Uterus (tissue), 4 donors: ENCODE results near the gene ADPRHL1. TPM values are rescaled to one million over a fixed set of nuclear protein-coding genes. Genes with fewer than 3 reads are reported as not detected.

Experiments
- DNase-seq, 2 donors: peaks; one replicate each; pipeline ENCODE4 v3.0.0-alpha.2; 2019 to 2020
- H3K27ac ChIP-seq, 2 donors: fragments of 200-600 bp; sonication (generic); 1 replicate in 1 of 2; 2 replicates in 1 of 2; pipeline ENCODE4 v1.5.1; 2016 to 2018
- H3K27me3 ChIP-seq, 2 donors: fragments of 200-600 bp; sonication (generic); one replicate each; pipeline ENCODE4 v1.5.1; 2018 to 2019; ENCODE audit warnings: control low read depth in 1 of 2
- H3K36me3 ChIP-seq, 2 donors: fragments of 200-600 bp; sonication (generic); one replicate each; pipeline ENCODE4 v1.5.1; 2019; ENCODE audit warnings: control low read depth in 1 of 2
- H3K4me1 ChIP-seq, 2 donors: fragments of 200-600 bp; sonication (generic); one replicate each; pipeline ENCODE4 v1.5.1; 2018 to 2019; ENCODE audit warnings: control low read depth in 1 of 2
- H3K4me3 ChIP-seq, 2 donors: fragments of 200-600 bp; sonication (generic); 1 replicate in 1 of 2; 2 replicates in 1 of 2; pipeline ENCODE4 v1.5.1; 2018 to 2019; ENCODE audit warnings: mild to moderate bottlenecking in 1 of 2
- H3K9me3 ChIP-seq, 2 donors: fragments of 200-600 bp; sonication (generic); one replicate each; pipeline ENCODE4 v1.5.1; 2019; ENCODE audit warnings: control low read depth in 1 of 2
- POLR2A ChIP-seq, 2 donors: fragments of 450-650 bp; IDR thresholded peaks; one replicate each; pipeline ENCODE4 v1.6.1; 2016; ENCODE audit warnings: antibody characterized with exemption in 2 of 2, mild to moderate bottlenecking in 1 of 2, moderate library complexity in 1 of 2
- intact Hi-C: fragments of 100-400 bp; cut with DNase I; formaldehyde crosslinking; loops from one replicate; pipeline ENCODE4 v1.15.1; 2023; ENCODE audit warnings: low total_unique reads
- total RNA-seq, 4 donors: library from RNA; depleted of rRNA in 3 of 4; stranded (reverse); fragments of >200 nt in 3 of 4; gene quantifications; one replicate each; pipeline versions ENCODE4 v1.1.0 to v1.2.4, GENCODE V29; 2014 to 2023
- TF ChIP-seq, protein P1 (sequence below), 4 experiments: fragments of 200-600 bp in 2 of 4; fragments of 450-650 bp in 2 of 4; sonication (generic) in 2 of 4; IDR thresholded peaks; one replicate each; pipeline ENCODE4 v1.5.1; 2016 to 2019; ENCODE audit warnings: antibody characterized with exemption in 4 of 4, mild to moderate bottlenecking in 2 of 4, moderate library complexity in 1 of 4
- donor health status: DM: yes; HTN: yes; CAD: no.

The ADPRHL1 gene
- total RNA-seq, 4 donors from 2014 or later: 1.6 to 3.3 TPM; not detected in 2

DNA sequence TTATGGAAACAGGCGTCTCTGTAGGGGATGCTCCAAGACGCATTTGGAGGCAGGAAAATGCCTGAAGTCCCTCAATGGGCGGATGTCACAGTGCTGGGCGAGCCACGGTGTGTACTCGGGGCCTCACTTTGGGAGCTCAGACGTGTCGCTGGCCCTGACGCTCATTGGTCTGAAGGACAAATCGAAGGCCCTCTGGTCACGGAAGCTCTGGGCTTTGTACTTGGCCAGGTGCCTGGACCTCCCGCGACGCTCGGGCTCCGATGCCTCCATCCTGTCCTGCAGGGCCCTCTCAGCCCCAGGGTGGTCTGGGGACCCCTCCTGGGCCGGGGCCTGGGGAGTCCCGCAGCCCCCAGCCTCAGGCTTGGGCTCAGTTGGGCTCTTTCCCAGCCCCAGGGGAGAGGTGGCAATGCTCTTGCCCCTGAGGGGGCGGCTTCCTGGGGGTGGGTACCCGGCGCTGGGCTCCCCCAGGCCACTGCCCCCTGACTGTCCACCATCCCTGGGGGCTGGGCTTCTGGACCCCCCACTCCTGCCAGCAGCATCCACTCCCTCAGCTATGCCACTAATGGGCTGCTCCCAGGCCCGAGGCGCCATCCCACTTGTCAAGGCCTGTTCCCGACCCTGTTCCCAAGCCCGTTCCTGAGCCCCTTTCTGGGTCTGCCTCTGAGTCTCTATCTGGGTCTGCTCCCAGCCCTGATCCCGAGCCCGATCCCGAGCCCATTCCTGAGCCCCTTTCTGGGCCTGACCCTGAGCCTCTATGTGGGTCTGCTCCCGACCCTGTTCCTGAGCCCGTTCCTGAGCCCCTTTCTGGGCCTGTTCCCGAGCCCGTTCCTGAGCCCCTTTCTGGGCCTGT lies 49.8 kb downstream of the ADPRHL1 start:
- intact Hi-C loops: no loop called here

DNA sequence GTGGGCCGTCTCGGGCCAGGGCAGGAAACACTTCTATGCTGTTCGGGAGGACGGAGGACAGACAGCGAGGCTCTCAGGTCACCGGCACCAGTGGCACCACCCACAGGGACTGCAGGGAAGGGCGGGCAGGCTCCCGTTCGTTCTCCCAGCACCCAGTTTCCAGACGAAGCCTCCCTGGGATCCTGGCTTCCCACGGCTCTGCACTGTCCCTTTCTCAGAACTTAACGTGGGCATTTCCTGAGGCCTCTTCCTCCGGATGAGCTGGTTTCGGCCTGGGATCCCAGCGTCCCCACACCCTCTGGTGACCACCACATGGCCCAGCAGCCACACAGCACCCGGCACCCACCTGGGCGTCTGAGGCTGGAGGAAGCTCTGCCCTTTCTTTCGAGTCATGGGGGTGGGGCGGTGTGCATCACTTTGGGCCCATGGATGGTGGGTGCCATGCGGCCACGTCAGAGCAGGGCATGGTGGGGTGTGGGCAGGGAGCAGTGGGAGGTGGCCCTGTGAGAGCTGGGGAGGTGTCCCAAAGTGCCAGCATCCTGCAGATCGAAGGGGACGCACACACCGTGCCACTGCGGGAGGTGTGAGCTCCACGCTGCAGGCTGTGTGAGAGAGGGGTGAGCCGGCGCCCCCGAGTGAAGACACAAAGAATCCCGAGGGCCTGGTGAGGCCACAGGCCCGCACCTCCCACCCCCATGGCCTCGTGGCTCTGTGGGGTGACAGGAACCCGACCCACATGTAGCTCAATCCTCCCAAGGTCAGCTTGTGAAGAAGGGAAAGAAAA lies 50.6 kb downstream of the ADPRHL1 start:
- TF ChIP-seq POLR2A (IDR thresholded peaks at IDR 0.05): no peak
- TF ChIP-seq, protein P1, sequence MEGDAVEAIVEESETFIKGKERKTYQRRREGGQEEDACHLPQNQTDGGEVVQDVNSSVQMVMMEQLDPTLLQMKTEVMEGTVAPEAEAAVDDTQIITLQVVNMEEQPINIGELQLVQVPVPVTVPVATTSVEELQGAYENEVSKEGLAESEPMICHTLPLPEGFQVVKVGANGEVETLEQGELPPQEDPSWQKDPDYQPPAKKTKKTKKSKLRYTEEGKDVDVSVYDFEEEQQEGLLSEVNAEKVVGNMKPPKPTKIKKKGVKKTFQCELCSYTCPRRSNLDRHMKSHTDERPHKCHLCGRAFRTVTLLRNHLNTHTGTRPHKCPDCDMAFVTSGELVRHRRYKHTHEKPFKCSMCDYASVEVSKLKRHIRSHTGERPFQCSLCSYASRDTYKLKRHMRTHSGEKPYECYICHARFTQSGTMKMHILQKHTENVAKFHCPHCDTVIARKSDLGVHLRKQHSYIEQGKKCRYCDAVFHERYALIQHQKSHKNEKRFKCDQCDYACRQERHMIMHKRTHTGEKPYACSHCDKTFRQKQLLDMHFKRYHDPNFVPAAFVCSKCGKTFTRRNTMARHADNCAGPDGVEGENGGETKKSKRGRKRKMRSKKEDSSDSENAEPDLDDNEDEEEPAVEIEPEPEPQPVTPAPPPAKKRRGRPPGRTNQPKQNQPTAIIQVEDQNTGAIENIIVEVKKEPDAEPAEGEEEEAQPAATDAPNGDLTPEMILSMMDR (IDR thresholded peaks at IDR 0.05): no peak
- no peaks in the 10 kb centered on the region for H3K36me3 ChIP-seq
- DNase-seq: no peak
- intact Hi-C loops: no loop called here
- no peak overlapping the region for H3K27ac ChIP-seq
- H3K27me3 ChIP-seq: no peaks in the 10 kb centered on the region
- H3K9me3 ChIP-seq: no peaks in the 10 kb centered on the region
- H3K4me3 ChIP-seq: no peak overlapping the region
- H3K4me1 ChIP-seq: no peaks in the 10 kb centered on the region

More for the DNA sequence above, 49.8 kb downstream of the ADPRHL1 start:
- DNase-seq: no peak
- Histone ChIP-seq H3K36me3 (no peaks in the 10 kb centered on the region), H3K9me3 (no peaks in the 10 kb centered on the region), H3K27ac (no peak overlapping the region), H3K4me3 (no peak overlapping the region), H3K4me1 (no peaks in the 10 kb centered on the region), H3K27me3 (no peaks in the 10 kb centered on the region)
- TF ChIP-seq, protein P1 (IDR thresholded peaks at IDR 0.05): no peak
- TF ChIP-seq POLR2A (IDR thresholded peaks at IDR 0.05): no peak

DNA sequence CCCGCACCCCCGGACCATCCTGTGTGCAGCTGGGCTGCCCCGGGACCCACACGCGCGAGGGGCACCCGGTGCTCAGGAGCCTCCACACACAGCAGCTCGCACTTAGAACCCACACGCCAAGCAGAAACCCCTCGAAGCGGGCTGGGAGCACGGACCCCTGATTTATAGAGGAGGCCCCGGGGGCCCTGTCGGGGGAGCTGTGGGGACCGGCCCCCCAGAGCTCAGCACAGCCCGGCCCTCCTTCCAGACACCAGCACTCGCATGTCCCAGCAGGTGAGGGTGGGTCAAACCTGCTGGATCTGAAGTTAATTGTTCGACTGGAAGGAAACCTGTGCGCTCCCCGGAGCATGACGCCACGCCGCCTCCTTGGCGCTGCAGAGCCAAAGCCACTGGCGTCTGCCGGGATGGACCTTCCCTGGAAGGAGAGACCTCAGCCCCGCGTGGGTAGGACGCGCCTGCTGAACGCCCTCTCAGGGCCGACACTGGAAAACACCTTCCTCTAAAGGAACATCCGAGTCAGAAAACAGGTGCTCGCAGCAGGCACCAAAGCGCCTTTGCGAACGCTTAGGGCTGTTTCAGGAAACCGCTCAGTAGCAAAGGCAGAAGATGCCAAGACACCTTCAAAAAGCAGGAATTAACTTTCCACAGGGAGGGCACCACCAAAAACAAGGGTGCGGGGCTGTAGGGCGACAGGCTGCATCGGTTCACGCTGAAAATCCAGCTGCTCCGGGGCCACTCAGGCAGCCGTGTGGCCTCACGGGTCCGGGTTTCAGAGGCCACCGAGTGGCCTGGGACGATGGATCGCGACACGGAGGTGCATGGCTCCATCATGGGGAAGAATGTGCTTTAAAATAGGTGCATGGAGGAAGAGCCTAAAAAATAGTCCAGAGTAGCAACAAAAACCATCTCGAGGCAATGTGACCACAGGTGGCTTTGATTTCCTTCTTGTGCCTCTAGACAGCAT lies 51.6 kb downstream of the ADPRHL1 start:
- DNase-seq: no peak
- Histone ChIP-seq H3K27me3 (no peaks in the 10 kb centered on the region), H3K9me3 (no peaks in the 10 kb centered on the region), H3K36me3 (no peaks in the 10 kb centered on the region), H3K4me1 (no peaks in the 10 kb centered on the region), H3K4me3 (no peak overlapping the region), H3K27ac (no peak overlapping the region)
- TF ChIP-seq, protein P1 (IDR thresholded peaks at IDR 0.05): no peak
- no peak for TF ChIP-seq POLR2A (IDR thresholded peaks at IDR 0.05)
- intact Hi-C loops: no loop called here

DNA sequence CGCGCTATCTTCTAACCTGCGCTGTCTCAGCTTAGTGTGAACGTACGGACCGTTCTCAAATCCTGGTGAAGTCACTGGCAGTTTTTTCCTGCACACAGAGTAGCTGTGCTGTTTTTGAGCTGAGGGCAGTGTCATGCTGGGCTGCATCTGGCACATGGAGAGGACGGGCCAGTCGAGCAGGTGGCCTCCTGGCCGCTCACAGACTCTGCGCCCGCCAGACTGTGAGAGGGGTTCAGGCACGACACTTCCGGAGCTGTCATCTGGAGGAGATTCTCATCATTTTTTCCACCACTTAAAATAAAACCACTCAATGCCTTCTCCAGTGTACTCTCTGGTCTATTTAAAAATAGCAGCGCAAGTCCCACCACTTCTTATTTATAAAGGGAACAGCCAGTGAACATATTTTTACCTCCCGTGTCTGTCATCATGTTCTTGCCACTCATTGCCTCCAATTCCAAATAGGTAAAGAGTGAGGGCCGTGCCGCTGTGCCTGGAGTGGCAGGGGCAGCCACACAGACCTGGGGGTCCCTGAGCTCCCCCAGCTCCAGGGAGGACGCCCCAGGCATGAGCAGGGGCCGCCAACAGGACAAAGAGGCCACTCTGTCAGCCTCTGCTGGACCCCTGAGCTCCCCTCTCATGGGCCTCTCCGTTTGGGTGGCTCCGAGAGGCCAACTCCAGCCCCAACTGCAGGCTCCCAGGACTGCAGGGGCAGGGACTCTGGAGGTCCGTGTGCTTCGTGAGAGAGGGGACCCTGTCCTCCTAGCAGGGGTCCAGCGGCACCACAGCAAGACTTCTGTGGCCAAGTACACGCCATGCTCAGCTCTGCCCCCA lies 52.5 kb downstream of the ADPRHL1 start:
- no peaks in the 10 kb centered on the region for H3K27me3 ChIP-seq
- H3K4me3 ChIP-seq: no peak overlapping the region
- TF ChIP-seq, protein P1 (IDR thresholded peaks at IDR 0.05): no peak
- no peak for TF ChIP-seq POLR2A (IDR thresholded peaks at IDR 0.05)
- DNase-seq: no peak
- H3K9me3 ChIP-seq: no peaks in the 10 kb centered on the region
- intact Hi-C loops: no loop called here
- no peaks in the 10 kb centered on the region for H3K36me3 ChIP-seq
- H3K27ac ChIP-seq: no peak overlapping the region
- no peaks in the 10 kb centered on the region for H3K4me1 ChIP-seq
